ENCODE data around the gene BIRC7. TPM values are rescaled to one million over a fixed set of nuclear protein-coding genes. Genes with fewer than 3 reads are reported as not detected.

Gene BIRC7
- total RNA-seq, 1 donor from 2014 or later: not detected

GRCh38 chr20:63272105-63273058 lies 36.7 kb downstream of the BIRC7 start, which contains the start of gene ARFGAP1:
Gene ARFGAP1, plus strand, starts transcription at chr20:63272813. Its CDS starts 2,768 bp downstream, at chr20:63275581.
- intact Hi-C loops (cut with DNase I): no loop called here

GRCh38 chr20:63273059-63273579 lies 37.4 kb downstream of the BIRC7 start:
- ATAC-seq (no peak), DNase-seq (ENCODE audit: missing footprints) (no peak)
- intact Hi-C loops (cut with DNase I): no loop called here

More at GRCh38 chr20:63272105-63273058, 36.7 kb downstream of the BIRC7 start, which contains the start of gene ARFGAP1:
- DNase-seq (ENCODE audit: missing footprints): peak; percentile 95
- peak; percentile 97 for ATAC-seq

- DNase-seq (ENCODE audit: missing footprints) (no peak), ATAC-seq (no peak)
- intact Hi-C loops (cut with DNase I): no loop called here
Observed at GRCh38 chr20:63273635-63274380, 38.1 kb downstream of the BIRC7 start.

- ATAC-seq (no peak), DNase-seq (ENCODE audit: missing footprints) (no peak)
- intact Hi-C loops (cut with DNase I): no loop called here
Observed at GRCh38 chr20:63274381-63275228, 38.9 kb downstream of the BIRC7 start.

GRCh38 chr20:63275825-63276224 lies 40.1 kb downstream of the BIRC7 start:
- DNase-seq (ENCODE audit: missing footprints) (no peak), ATAC-seq (no peak)
- intact Hi-C loops (cut with DNase I): no loop called here

GRCh38 chr20:63276956-63277355 lies 41.3 kb downstream of the BIRC7 start:
- no peak for DNase-seq (ENCODE audit: missing footprints)
- intact Hi-C loops (cut with DNase I): no loop called here
- no peak for ATAC-seq

GRCh38 chr20:63277466-63278272 lies 42.0 kb downstream of the BIRC7 start:
- ATAC-seq: no peak
- intact Hi-C loops (cut with DNase I): no loop called here
- no peak for DNase-seq (ENCODE audit: missing footprints)

GRCh38 chr20:63278661-63279060 lies 43.0 kb downstream of the BIRC7 start:
- ATAC-seq: no peak
- intact Hi-C loops (cut with DNase I): no loop called here
- no peak for DNase-seq (ENCODE audit: missing footprints)

GRCh38 chr20:63279931-63280330 lies 44.2 kb downstream of the BIRC7 start:
- ATAC-seq: no peak
- intact Hi-C loops (cut with DNase I): no loop called here
- DNase-seq (ENCODE audit: missing footprints): peak; percentile 40

- intact Hi-C loops (cut with DNase I): no loop called here
- ATAC-seq: no peak
- DNase-seq (ENCODE audit: missing footprints): peak; percentile 37
Observed at GRCh38 chr20:63280371-63280770, 44.7 kb downstream of the BIRC7 start.

- intact Hi-C loops (cut with DNase I): no loop called here
- ATAC-seq (no peak), DNase-seq (ENCODE audit: missing footprints) (peak; percentile 59)
Observed at GRCh38 chr20:63280929-63281545, 45.3 kb downstream of the BIRC7 start.

GRCh38 chr20:63281742-63282665 lies 46.3 kb downstream of the BIRC7 start:
- DNase-seq (ENCODE audit: missing footprints) (peak; percentile 28), ATAC-seq (no peak)
- intact Hi-C loops (cut with DNase I): no loop called here

GRCh38 chr20:63282946-63283345 lies 47.2 kb downstream of the BIRC7 start:
- peak; percentile 52 for DNase-seq (ENCODE audit: missing footprints)
- intact Hi-C loops (cut with DNase I): no loop called here
- ATAC-seq: no peak

GRCh38 chr20:63283397-63284082 lies 47.8 kb downstream of the BIRC7 start:
- intact Hi-C loops (cut with DNase I): no loop called here
- DNase-seq (ENCODE audit: missing footprints) (peak; percentile 46), ATAC-seq (no peak)

GRCh38 chr20:63284083-63284440 lies 48.4 kb downstream of the BIRC7 start:
- DNase-seq (ENCODE audit: missing footprints) (no peak), ATAC-seq (no peak)
- intact Hi-C loops (cut with DNase I): no loop called here

- DNase-seq (ENCODE audit: missing footprints) (peak; percentile 65), ATAC-seq (no peak)
- intact Hi-C loops (cut with DNase I): no loop called here
Observed at GRCh38 chr20:63284544-63284949, 48.8 kb downstream of the BIRC7 start.

All from Right ventricle myocardium inferior (tissue), 1 donor.